Stimulated activated CD4-positive, alpha-beta T cell treated with anti-CD3 and anti-CD28 coated beads, Interleukin-4, amount 100 ng/mL, for 48 hours (primary cell): ENCODE data around the gene FSTL5.

Experiments
- DNase-seq, 2 donors: peaks; one replicate each; pipeline ENCODE4 v3.0.0-alpha.2; 2020; ENCODE audit warnings: low read depth in 2 of 2

Gene FSTL5

GRCh38 chr4:161714022-161714751 is 449.6 kb downstream of the FSTL5 start:
- no peak for DNase-seq

DNA sequence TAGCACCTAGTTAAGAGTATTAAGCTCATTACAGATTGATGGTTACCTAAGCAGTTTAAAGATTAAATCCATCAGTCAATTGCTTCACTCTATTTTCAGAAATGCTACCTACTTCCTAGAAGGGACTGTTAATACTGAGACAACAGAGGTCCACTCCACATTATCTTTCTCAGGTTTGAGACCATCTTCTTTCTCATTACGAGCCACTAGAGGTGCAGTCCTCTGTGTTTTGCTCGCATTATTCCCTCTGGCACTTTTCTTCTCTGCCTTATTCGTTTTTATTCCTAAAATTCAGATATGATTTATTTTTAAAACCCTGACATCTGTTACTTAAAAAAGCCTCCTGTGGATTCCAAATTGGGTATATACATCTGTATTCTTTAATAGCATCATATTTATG is 459.1 kb downstream of the FSTL5 start:
- DNase-seq: no peak

DNA sequence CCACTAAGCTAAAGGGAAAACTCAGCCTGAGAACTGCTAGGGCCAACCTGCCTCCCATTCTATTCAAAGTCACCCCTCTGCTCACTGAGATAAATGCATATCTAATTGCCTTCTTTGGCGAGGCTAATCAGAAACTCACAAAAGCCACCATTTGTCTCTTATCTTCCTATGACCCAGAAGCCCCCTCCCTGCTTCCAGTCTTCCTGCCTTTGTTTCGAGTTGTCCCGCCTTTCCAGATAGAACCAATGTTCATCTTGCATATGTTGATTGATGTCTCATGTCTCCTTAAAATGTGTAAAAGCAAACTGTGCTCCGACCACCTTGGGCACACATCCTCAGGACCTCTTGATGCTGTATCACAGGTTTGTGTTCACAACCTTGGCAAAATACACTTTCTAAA is 459.8 kb downstream of the FSTL5 start:
- DNase-seq: no peak

DNA sequence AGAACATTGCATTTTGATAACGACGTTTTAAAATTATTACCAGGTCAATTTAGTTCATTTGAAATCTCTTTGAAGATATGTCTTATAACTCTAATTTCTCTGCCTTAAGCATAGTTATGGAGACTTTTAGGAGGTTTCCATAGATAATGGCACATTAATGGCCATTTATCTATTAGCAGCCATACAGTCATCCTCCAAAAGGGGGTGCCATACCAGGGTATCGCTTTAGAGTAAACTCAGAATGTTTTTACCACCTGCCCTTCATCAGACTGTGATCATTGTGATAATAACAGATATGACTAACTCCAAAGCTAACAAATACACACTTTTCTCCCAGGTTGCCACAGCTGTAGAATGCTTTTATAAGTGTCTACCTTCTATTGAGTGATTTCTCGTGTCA is 461.5 kb downstream of the FSTL5 start:
- DNase-seq: no peak

DNA sequence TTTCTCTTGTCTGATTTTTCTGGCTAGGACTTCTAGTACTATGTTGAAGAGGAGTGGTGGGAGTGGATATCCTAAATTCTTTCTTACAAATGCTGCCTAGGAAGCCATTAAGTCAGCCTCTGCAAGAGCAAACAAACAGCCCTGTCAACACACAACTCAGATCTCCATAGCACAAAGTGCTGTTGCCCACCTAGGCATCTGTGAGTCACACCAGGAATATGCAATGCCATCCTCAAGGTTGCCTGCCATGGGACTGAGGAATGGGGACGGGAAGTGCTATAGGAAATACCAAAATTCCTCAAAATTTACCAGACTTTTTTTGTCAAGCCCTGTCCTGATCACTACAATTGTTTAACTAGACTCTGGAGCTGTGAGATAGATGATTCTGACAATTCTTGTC is 466.9 kb downstream of the FSTL5 start:
- no peak for DNase-seq

GRCh38 chr4:161680146-161680545 is 483.7 kb downstream of the FSTL5 start:
- no peak for DNase-seq

DNA sequence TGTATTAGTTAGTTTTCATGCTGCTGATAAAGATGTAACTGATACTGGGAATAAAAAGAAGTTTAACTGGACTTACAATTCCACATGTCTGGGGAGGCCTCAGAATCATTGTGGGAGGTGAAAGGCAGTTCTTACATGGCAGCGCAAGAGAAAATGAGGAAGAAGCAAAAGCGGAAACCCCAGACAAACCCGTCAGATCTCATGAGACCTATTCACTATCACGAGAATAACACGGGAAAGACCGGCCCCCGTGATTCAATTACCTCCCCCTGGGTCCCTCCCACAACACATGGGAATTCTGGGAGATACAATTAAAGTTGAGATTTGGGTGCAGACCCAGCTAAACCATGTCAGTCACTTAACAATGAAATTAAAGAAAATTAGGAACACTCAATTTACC is 499.1 kb downstream of the FSTL5 start:
- DNase-seq: no peak

GRCh38 chr4:161663844-161664243 is 500.0 kb downstream of the FSTL5 start:
- no peak for DNase-seq

- no peak for DNase-seq
Observed at GRCh38 chr4:161658676-161659075, 505.1 kb downstream of the FSTL5 start.

GRCh38 chr4:161657616-161658015 is 506.2 kb downstream of the FSTL5 start:
- DNase-seq: no peak

- no peak for DNase-seq
Observed at GRCh38 chr4:161656594-161656993, 507.2 kb downstream of the FSTL5 start.

- DNase-seq: no peak
Observed at GRCh38 chr4:161655148-161655547, 508.7 kb downstream of the FSTL5 start.

DNA sequence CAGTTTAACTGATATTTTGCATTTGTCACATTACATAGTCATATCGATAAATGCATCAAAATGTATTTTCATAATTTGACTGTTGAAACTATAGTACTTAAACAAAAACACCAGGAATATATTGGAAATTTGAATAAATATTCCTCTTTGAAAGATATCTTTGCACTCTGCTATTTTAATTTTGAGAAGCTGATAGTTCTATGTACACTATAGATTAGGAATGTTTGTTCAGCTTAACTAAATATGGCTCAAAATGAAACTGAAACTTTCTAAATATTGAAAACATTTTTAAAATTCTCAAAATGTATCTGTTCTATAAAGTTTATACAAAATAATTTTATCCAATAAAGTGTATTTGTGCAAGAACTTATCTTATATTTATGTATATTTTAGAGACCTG is 510.1 kb downstream of the FSTL5 start:
- DNase-seq: no peak

- DNase-seq: no peak
Observed at GRCh38 chr4:161651586-161651985, 512.2 kb downstream of the FSTL5 start.

GRCh38 chr4:161650812-161651211 is 513.0 kb downstream of the FSTL5 start:
- DNase-seq: no peak

DNA sequence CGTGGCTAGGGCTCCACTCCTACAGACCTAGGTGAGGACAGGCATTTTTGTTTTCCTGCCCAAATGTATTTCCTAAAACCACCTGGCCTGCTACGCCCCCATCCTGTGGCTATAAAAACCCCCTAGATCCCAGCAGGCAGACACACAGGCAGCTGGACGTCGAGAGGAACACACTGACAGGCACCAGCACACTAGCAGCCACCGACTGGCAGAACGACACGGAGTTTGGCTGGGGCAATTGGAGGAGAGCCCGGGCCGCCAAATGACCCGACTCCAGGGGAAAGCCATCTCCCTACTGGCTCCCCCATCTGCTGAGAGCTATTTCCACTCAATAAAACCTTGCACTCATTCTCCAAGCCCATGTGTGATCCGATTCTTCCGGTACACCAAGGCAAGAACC is 516.0 kb downstream of the FSTL5 start:
- DNase-seq: no peak

- DNase-seq: no peak
Observed at GRCh38 chr4:161642708-161643107, 521.1 kb downstream of the FSTL5 start.

GRCh38 chr4:161629694-161630441 is 533.9 kb downstream of the FSTL5 start:
- no peak for DNase-seq

- DNase-seq: no peak
Observed at GRCh38 chr4:161604516-161605300, 559.1 kb downstream of the FSTL5 start.

DNA sequence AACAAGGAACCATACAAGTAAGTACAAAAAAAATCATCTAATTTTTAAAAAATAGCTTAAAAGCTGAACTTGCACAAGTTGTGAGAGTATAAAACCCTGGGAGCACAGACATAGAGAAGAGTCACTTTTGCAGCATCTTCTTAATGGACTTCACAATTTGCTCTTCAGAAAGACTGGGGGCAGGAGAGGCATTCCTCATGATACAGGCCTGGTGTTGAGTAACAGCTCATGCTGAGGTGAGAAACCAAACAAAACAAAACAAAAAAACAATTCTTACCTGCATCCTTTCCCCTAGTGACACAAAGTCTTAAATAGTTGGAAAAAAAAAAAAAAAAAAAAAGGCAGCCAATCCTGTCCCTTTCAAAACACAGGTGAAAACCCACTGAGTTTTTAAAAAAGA is 562.8 kb downstream of the FSTL5 start:
- DNase-seq: no peak

DNA sequence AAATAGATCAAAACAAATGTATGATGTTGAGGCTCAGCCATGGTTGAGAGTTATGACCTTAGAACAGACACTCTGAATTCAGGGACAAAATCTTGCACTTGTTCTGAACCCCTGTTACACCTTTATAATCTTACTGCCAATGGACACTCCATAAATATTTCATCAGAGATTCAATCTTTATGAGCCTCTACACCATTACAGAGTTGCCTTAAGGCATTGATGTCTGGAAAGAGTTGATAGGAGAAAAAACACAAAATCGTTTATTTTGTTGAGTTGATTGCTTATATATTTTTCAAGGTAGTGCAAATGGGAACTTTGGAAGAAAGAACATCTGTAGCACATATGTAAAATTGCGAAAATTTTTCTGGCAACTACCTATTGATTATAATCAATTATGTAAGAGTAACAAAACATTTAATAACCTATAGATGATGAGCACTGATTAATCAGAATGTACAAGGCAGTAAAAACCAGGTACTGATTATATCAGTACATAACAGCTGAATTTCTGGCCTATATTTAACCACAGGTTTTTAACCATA is 568.5 kb downstream of the FSTL5 start:
- no peak for DNase-seq

- no peak for DNase-seq
Observed at GRCh38 chr4:161585011-161585410, 578.8 kb downstream of the FSTL5 start.
